OCI-LY3 (cell line): ENCODE data around the gene ADRB2.
A peak's percentile ranks its signal among the peaks of the same experiment; 100 is the strongest.

Experiments used
- H2AFZ ChIP-seq: fragments of 200-600, 300-600 bp; shearing (Covaris generic); 2 replicates; pipeline ENCODE4 v1.6.0; 2014; ENCODE audit warnings: antibody characterized with exemption, low read depth, low read length
- H3K27ac ChIP-seq: fragments of 200-600, 300-600 bp; sonication (generic); 2 replicates; pipeline ENCODE4 v1.5.1; 2014; ENCODE audit warnings: mild to moderate bottlenecking, low read length, moderate library complexity, mixed read lengths
- H3K27me3 ChIP-seq: fragments of 200-600, 300-600 bp; sonication (generic); 2 replicates; pipeline ENCODE4 v1.6.1; 2014; ENCODE audit warnings: low read depth, low read length, mixed read lengths
- H3K36me3 ChIP-seq: fragments of 200-600, 300-600 bp; sonication (generic); replicated peaks from 2 replicates; pipeline ENCODE3; 2014; ENCODE audit warnings: low read depth, low read length, mixed read lengths
- H3K4me1 ChIP-seq: fragments of 300-600, 200-600 bp; sonication (generic); 2 replicates; pipeline ENCODE4 v1.6.1; 2014; ENCODE audit warnings: low read length, mixed read lengths
- H3K4me2 ChIP-seq: fragments of 200-600, 300-600 bp; sonication (generic); 2 replicates; pipeline ENCODE4 v1.6.1; 2014; ENCODE audit warnings: low read length, mixed read lengths
- H3K4me3 ChIP-seq: fragments of 300-600, 200-600 bp; sonication (generic); 2 replicates; pipeline ENCODE4 v1.5.1; 2014; ENCODE audit warnings: antibody characterized with exemption, mild to moderate bottlenecking, low read length, moderate library complexity
- H3K79me2 ChIP-seq: fragments of 300-600, 200-600 bp; shearing (Covaris generic); 2 replicates; pipeline ENCODE4 v1.6.1; 2014; ENCODE audit warnings: mild to moderate bottlenecking, low read length, mixed read lengths
- H3K9ac ChIP-seq: fragments of 300-600, 200-600 bp; shearing (Covaris generic); 2 replicates; pipeline ENCODE4 v1.6.0; 2014; ENCODE audit warnings: mild to moderate bottlenecking, low read length, moderate library complexity
- H3K9me3 ChIP-seq: fragments of 200-600, 300-600 bp; shearing (Covaris generic); 2 replicates; pipeline ENCODE4 v1.6.1; 2014; ENCODE audit warnings: low read length, mixed read lengths; ENCODE audit not compliant: insufficient read depth
- H4K20me1 ChIP-seq: fragments of 200-600, 300-600 bp; sonication (generic); 2 replicates; pipeline ENCODE4 v1.6.1; 2016; ENCODE audit warnings: low read length, mixed read lengths; ENCODE audit not compliant: insufficient read depth
- EZH2phosphoT487 ChIP-seq: fragments of 200-600 bp; shearing (Covaris generic); IDR thresholded peaks from 2 replicates; pipeline ENCODE4 v1.6.1; 2018; ENCODE audit warnings: antibody characterized with exemption, mixed run types, low read depth
- TF ChIP-seq, protein P1 (sequence below): fragments of 200-600, 300-600 bp; sonication (generic); IDR thresholded peaks from 2 replicates; pipeline ENCODE4 v1.5.1; 2014; ENCODE audit warnings: antibody characterized with exemption, low read length, low read depth

Gene ADRB2

DNA sequence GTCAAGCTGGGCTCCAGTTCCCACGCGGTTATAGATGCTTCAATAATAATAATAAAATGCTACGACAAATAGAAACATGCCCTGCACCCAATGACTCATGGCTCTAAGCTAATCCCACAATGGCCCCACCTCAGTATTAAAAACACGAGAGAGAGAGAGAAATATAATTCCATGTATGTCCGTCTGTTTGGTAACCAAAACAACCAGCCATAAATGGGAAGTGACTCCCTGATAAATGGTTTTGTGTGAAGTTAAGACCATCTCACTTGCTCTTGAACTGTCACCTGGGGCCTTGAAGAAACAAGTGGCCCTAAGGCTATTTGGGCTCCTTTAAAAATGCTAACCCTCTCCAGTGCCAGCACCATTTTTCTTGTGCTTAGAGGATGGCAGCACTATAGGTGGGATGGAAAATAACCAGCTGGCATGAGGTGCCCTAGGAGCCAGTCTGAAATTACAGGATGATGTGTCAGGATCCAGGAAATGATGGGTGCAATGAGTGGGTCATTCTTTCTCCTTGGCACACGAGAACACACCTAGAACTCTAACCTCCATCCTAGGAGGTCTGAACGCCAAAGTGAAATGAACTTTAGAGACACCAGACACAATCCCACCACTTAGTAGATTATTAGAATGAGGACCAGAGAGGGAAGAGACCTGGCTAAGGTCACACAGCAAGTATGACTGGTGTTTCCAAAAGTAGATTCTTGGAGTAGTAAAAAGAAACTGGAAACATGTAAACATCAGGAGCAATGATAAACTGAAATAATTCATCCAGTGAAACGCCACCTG lies 35.7 kb upstream of the ADRB2 start:
- peaks cover 54% of the 10 kb centered on the region for H3K4me1 ChIP-seq
- no peak overlapping the region for H3K27ac ChIP-seq
- no peaks in the 10 kb centered on the region for H4K20me1 ChIP-seq
- H3K4me3 ChIP-seq = peak overlapping the region; percentile 59
- TF ChIP-seq EZH2phosphoT487 = no peak
- TF ChIP-seq, protein P1, sequence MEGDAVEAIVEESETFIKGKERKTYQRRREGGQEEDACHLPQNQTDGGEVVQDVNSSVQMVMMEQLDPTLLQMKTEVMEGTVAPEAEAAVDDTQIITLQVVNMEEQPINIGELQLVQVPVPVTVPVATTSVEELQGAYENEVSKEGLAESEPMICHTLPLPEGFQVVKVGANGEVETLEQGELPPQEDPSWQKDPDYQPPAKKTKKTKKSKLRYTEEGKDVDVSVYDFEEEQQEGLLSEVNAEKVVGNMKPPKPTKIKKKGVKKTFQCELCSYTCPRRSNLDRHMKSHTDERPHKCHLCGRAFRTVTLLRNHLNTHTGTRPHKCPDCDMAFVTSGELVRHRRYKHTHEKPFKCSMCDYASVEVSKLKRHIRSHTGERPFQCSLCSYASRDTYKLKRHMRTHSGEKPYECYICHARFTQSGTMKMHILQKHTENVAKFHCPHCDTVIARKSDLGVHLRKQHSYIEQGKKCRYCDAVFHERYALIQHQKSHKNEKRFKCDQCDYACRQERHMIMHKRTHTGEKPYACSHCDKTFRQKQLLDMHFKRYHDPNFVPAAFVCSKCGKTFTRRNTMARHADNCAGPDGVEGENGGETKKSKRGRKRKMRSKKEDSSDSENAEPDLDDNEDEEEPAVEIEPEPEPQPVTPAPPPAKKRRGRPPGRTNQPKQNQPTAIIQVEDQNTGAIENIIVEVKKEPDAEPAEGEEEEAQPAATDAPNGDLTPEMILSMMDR = no peak
- no peaks in the 10 kb centered on the region for H3K9me3 ChIP-seq
- H3K36me3 ChIP-seq = no peaks in the 10 kb centered on the region
- peaks cover 55% of the 10 kb centered on the region for H3K27me3 ChIP-seq
- peak overlapping the region; percentile 91 for H3K4me2 ChIP-seq
- no peak overlapping the region for H3K9ac ChIP-seq
- H3K79me2 ChIP-seq = no peaks in the 10 kb centered on the region
- no peak overlapping the region for H2AFZ ChIP-seq

DNA sequence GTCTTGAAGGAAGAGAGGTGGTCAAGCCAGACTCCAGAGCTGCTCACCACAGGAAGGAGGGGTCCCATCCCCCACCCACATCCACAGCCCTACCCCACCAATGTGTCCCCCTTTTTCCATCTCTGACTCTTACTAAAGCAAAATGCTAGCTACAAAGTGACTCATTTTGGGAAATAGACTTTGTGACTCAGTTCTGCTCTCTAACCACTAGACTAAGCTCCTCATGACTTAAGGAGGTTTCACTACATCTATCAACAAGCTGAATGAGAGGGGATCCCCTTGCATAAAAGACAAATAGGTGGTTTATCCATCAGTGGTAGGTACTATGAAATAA lies 35.1 kb upstream of the ADRB2 start:
- H3K9ac ChIP-seq = no peak overlapping the region
- no peaks in the 10 kb centered on the region for H3K36me3 ChIP-seq
- no peak overlapping the region for H3K27ac ChIP-seq
- no peak overlapping the region for H2AFZ ChIP-seq
- H3K4me2 ChIP-seq = peak overlapping the region; percentile 91
- no peak for TF ChIP-seq EZH2phosphoT487
- TF ChIP-seq, protein P1 = no peak
- H3K9me3 ChIP-seq = no peaks in the 10 kb centered on the region
- H3K4me3 ChIP-seq = peak overlapping the region; percentile 59
- peaks cover 61% of the 10 kb centered on the region for H3K27me3 ChIP-seq
- no peaks in the 10 kb centered on the region for H4K20me1 ChIP-seq
- H3K79me2 ChIP-seq = no peaks in the 10 kb centered on the region
- peaks cover 56% of the 10 kb centered on the region for H3K4me1 ChIP-seq

DNA sequence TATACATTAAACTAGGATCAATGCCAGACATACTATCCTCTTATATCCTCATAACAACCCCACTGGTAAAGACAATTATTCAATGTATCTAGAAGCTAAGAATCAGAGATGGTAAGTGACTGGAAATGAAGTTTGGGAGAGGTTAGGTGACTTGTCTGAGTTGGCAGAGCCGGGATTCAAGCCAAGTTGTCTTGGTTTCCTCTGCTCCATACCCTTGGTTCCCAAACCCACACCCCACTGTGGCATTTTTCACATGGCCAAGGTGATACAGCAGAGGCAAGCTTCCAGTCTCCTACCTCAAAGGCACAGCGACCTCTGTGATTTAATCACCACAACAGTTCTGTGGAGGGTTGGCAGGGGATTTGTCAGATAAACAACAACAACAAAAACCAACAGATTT lies 34.7 kb upstream of the ADRB2 start:
- no peak for TF ChIP-seq EZH2phosphoT487
- H3K4me3 ChIP-seq = peak overlapping the region; percentile 24; the same call in 1 of the 2 replicates
- no peaks in the 10 kb centered on the region for H3K79me2 ChIP-seq

DNA sequence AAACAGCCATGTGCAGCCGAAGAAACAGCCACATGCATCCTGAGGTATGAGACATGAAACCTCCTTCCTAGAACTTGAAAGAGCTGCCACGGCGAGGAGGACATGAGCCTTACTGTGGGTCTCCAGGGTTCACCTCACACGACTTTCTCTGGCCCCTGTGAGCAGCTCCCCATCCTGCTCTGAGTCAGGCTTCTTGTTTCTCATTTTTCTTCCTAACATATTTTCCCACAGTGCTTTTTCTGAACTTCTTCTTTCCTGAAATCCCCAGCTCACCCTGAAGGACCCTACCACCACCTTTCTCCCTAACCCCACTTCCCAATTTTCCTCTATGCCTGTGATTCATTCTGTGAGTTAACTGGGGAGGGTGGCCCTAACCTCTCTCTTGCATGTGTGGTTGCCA lies 33.7 kb upstream of the ADRB2 start:
- Histone ChIP-seq H4K20me1 (no peaks in the 10 kb centered on the region), H3K36me3 (no peaks in the 10 kb centered on the region), H3K4me2 (peak overlapping the region; percentile 18; the same call in 1 of the 2 replicates)

More for the DNA sequence above, 34.7 kb upstream of the ADRB2 start:
- Histone ChIP-seq H3K27ac (no peak overlapping the region), H3K27me3 (peaks cover 58% of the 10 kb centered on the region), H3K4me1 (peaks cover 56% of the 10 kb centered on the region), H3K9me3 (no peaks in the 10 kb centered on the region), H4K20me1 (no peaks in the 10 kb centered on the region), H3K4me2 (peak overlapping the region; percentile 91), H3K9ac (no peak overlapping the region), H3K36me3 (no peaks in the 10 kb centered on the region), H2AFZ (no peak overlapping the region)

More for the DNA sequence above, 33.7 kb upstream of the ADRB2 start:
- Histone ChIP-seq H3K27ac (no peak overlapping the region), H3K27me3 (peaks cover 53% of the 10 kb centered on the region), H2AFZ (no peak overlapping the region), H3K4me1 (peaks cover 56% of the 10 kb centered on the region), H3K79me2 (no peaks in the 10 kb centered on the region), H3K9me3 (no peaks in the 10 kb centered on the region), H3K9ac (no peak overlapping the region), H3K4me3 (no peak overlapping the region)
- TF ChIP-seq EZH2phosphoT487 = no peak
- TF ChIP-seq, protein P1 = no peak
